Measurements from ENCODE around the gene ADGRG7.
A peak's percentile ranks its signal among the peaks of the same experiment; 100 is the strongest.

DNA sequence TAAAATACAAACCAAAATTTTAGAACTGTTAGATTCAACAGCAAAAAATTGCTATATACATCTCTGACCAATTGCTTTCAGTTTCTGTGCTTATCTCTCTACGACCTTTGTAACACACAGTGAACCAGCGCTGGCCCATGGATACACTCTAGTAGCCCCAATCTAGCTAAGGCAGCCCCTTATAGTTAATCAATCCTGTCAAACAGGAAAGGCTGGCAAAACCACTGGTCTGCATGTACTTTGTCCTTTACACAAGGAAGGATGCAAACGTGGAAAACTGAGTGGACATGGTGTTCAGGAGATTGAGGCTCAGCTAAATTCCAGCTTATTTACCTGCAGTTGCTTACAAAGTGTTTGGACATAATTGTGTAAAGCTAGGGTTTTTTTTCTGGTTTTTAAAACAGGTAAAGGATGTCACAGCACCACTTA lies 25.9 kb downstream of the ADGRG7 start:
- TF ChIP-seq, protein P1, sequence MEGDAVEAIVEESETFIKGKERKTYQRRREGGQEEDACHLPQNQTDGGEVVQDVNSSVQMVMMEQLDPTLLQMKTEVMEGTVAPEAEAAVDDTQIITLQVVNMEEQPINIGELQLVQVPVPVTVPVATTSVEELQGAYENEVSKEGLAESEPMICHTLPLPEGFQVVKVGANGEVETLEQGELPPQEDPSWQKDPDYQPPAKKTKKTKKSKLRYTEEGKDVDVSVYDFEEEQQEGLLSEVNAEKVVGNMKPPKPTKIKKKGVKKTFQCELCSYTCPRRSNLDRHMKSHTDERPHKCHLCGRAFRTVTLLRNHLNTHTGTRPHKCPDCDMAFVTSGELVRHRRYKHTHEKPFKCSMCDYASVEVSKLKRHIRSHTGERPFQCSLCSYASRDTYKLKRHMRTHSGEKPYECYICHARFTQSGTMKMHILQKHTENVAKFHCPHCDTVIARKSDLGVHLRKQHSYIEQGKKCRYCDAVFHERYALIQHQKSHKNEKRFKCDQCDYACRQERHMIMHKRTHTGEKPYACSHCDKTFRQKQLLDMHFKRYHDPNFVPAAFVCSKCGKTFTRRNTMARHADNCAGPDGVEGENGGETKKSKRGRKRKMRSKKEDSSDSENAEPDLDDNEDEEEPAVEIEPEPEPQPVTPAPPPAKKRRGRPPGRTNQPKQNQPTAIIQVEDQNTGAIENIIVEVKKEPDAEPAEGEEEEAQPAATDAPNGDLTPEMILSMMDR (IDR thresholded peaks at IDR 0.05): no peak
- peak; percentile 77 for TF ChIP-seq POLR2A (IDR thresholded peaks at IDR 0.05)
